Lower leg skin (tissue), 4 donors: ENCODE data around the gene CARMIL3. TPM values are rescaled to one million over a fixed set of nuclear protein-coding genes. Genes with fewer than 3 reads are reported as not detected.
"Not testable (repeated sequence)": the region's sequence is repeated elsewhere in the genome, so short reads cannot be mapped to it uniquely, and the experiment has no call there.

Source experiments
- DNase-seq, 2 donors: peaks; one replicate each; pipeline ENCODE4 v3.0.0-alpha.2; 2019; ENCODE audit warnings: low spot score in 2 of 2
- H3K4me3 ChIP-seq: fragments of 200-600 bp; sonication (generic); 2 replicates; pipeline ENCODE4 v1.5.1; 2017; ENCODE audit warnings: mild to moderate bottlenecking, low read depth; ENCODE audit not compliant: poor library complexity, severe bottlenecking
- CTCF ChIP-seq, 3 donors: fragments of 450-650 bp; IDR thresholded peaks; one replicate each; pipeline ENCODE4 v1.5.1; 2016; ENCODE audit warnings: antibody characterized with exemption in 3 of 3, mild to moderate bottlenecking in 3 of 3, moderate library complexity in 2 of 3
- POLR2A ChIP-seq, 2 donors: fragments of 450-650 bp; IDR thresholded peaks; one replicate each; pipeline ENCODE4 v1.6.1; 2016 to 2017; ENCODE audit warnings: antibody characterized with exemption in 2 of 2, mild to moderate bottlenecking in 1 of 2, moderate library complexity in 1 of 2
- WGBS, 2 donors: methylation state at CpG; one replicate each; pipeline ENCODE4 v1.1.5; 2018; 5-methylcytosine and 5-hydroxymethylcytosine counted together
- intact Hi-C: fragments of 100-400 bp; cut with DNase I; formaldehyde crosslinking; loops from one replicate; pipeline ENCODE4 v1.15.0; 2023; ENCODE audit warnings: low total_unique reads
- total RNA-seq, 4 donors: library from RNA; depleted of rRNA; stranded (reverse); fragments of >200 nt; gene quantifications; one replicate each; pipeline ENCODE4 v1.1.0, GENCODE V29; 2016

CARMIL3 gene
- total RNA-seq, 4 donors from 2014 or later = 2.8 to 7.6 (median 5.2) TPM

GRCh38 chr14:24013654-24014514 lies 37.9 kb upstream of the CARMIL3 start:
- 19 to 26% methylated on average over 12 of the region's 12 CpGs for WGBS, 2 donors
- intact Hi-C loops = loop anchor here (10.0 kb wide), 1 partner anchor 81 kb away; the partner anchor contains the start of gene PCK2
- DNase-seq = peak in 1 of 2 donors; percentile 48
- TF ChIP-seq POLR2A (IDR thresholded peaks at IDR 0.05) (no peak), CTCF (IDR thresholded peaks at IDR 0.05) (peak in 1 of 3 donors; percentile 80)
- H3K4me3 ChIP-seq = no peak overlapping the region

GRCh38 chr14:24015745-24016144 lies 36.1 kb upstream of the CARMIL3 start:
- 96 to 97% methylated on average over 6 of the region's 6 CpGs for WGBS, 2 donors
- not testable (repeated sequence) for H3K4me3 ChIP-seq, DNase-seq
- intact Hi-C loops = loop anchor here (10.0 kb wide), 1 partner anchor 79 kb away; the partner anchor contains the start of gene PCK2

- not testable (repeated sequence) for H3K4me3 ChIP-seq, DNase-seq
- intact Hi-C loops = loop anchor here (10.0 kb wide), 1 partner anchor 76 kb away; the partner anchor contains the start of gene PCK2
Observed at GRCh38 chr14:24018978-24019377, 32.8 kb upstream of the CARMIL3 start.

- intact Hi-C loops = loop anchor here (10.0 kb wide), 1 partner anchor 75 kb away; the partner anchor contains the start of gene PCK2
- WGBS, 2 donors = 12 to 21% methylated on average over 2 of the region's 2 CpGs
- not testable (repeated sequence) for H3K4me3 ChIP-seq, DNase-seq
Observed at GRCh38 chr14:24019944-24020343, 31.9 kb upstream of the CARMIL3 start.

- WGBS, 2 donors = 74 to 75% methylated on average over 3 of the region's 3 CpGs
- H3K4me3 ChIP-seq, intact Hi-C loops, DNase-seq: not testable (repeated sequence)
Observed at GRCh38 chr14:24020520-24020919, 31.3 kb upstream of the CARMIL3 start.

- H3K4me3 ChIP-seq, intact Hi-C loops, DNase-seq: not testable (repeated sequence)
- WGBS, 2 donors = 72 to 89% methylated on average over 3 of the region's 3 CpGs
Observed at GRCh38 chr14:24024939-24025418, 26.8 kb upstream of the CARMIL3 start.

GRCh38 chr14:24029687-24030086 lies 22.1 kb upstream of the CARMIL3 start:
- H3K4me3 ChIP-seq, DNase-seq, intact Hi-C loops: not testable (repeated sequence)
- WGBS, 2 donors = 91 to 93% methylated on average over 2 of the region's 3 CpGs

GRCh38 chr14:24031331-24031730 lies 20.5 kb upstream of the CARMIL3 start:
- H3K4me3 ChIP-seq = not testable (repeated sequence)
- WGBS, 2 donors = 88 to 91% methylated on average over 2 of the region's 2 CpGs

GRCh38 chr14:24032727-24033418 lies 18.9 kb upstream of the CARMIL3 start:
- TF ChIP-seq CTCF (IDR thresholded peaks at IDR 0.05) (no peak), POLR2A (IDR thresholded peaks at IDR 0.05) (no peak)
- WGBS, 2 donors = 40 to 69% methylated on average over 2 of the region's 2 CpGs
- intact Hi-C loops = no loop called here
- peak in 1 of 2 donors; percentile 74 for DNase-seq
- H3K4me3 ChIP-seq = no peak overlapping the region

More at GRCh38 chr14:24031331-24031730, 20.5 kb upstream of the CARMIL3 start:
- intact Hi-C loops, DNase-seq: not testable (repeated sequence)

GRCh38 chr14:24035769-24036168 lies 16.0 kb upstream of the CARMIL3 start:
- DNase-seq, H3K4me3 ChIP-seq, intact Hi-C loops: not testable (repeated sequence)
- 39 to 64% methylated on average over 3 to 4 of the region's 4 CpGs for WGBS, 2 donors
